ENCODE data around the gene TRAF3IP3. TPM values are rescaled to one million over a fixed set of nuclear protein-coding genes. Genes with fewer than 3 reads are reported as not detected.

TRAF3IP3 gene
- polyA plus RNA-seq, 1 donor from 2014 or later, result not detected

DNA sequence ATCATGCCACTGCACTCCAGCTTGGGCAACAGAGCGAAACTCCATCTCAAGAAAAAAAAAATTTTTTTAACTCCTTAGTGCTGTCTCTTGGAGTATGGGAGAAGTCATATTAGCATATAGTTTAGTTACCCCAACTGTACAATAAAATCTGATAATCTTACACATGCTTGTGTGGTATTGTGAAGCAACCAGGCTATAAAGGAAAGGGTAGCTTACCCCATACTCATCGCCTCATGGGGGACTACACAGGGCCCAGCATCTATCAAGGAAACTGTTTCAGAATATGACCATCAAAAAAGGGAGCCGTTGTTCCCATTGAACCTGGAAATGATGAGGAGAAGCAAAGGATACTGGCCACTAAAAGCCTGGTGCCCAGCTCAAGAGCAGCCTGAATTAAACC is 3.0 kb upstream of the TRAF3IP3 start:
- Histone ChIP-seq H2AFZ (ENCODE audit: low read depth, low read length) (no peak overlapping the region), H3K36me3 (ENCODE audit: insufficient read depth, low read length) (no peaks in the 10 kb centered on the region), H3F3A (ENCODE audit: insufficient read depth, low read length, poor library complexity, severe bottlenecking) (no peaks in the 10 kb centered on the region), H3K27me3 (ENCODE audit: insufficient read depth, low read depth, low read length) (no peaks in the 10 kb centered on the region), H3K27ac (ENCODE audit: low read length) (no peak overlapping the region), H3K9me2 (ENCODE audit: insufficient read depth, low read length) (no peaks in the 10 kb centered on the region), H3K79me2 (replicated peaks; ENCODE audit: insufficient read depth, low read length) (no peaks in the 10 kb centered on the region), H3K9me3 (ENCODE audit: low read length) (no peaks in the 10 kb centered on the region), H3K4me2 (ENCODE audit: low read length) (no peak overlapping the region), H3K4me3 (ENCODE audit: low read length) (no peak overlapping the region), H3K9ac (ENCODE audit: low read length) (no peak overlapping the region), H4K20me1 (ENCODE audit: insufficient read depth) (no peaks in the 10 kb centered on the region)
- TF ChIP-seq EZH2 (IDR thresholded peaks at IDR 0.05; ENCODE audit: borderline replicate concordance, insufficient read depth, low read length, poor library complexity, severe bottlenecking) (no peak), RAD21 (conservative IDR thresholded peaks at IDR 0.05) (no peak), EP300 (conservative IDR thresholded peaks at IDR 0.05; ENCODE audit: poor library complexity, severe bottlenecking) (no peak), SMC3 (conservative IDR thresholded peaks at IDR 0.05; ENCODE audit: poor library complexity) (no peak)
- TF ChIP-seq, protein P1, sequence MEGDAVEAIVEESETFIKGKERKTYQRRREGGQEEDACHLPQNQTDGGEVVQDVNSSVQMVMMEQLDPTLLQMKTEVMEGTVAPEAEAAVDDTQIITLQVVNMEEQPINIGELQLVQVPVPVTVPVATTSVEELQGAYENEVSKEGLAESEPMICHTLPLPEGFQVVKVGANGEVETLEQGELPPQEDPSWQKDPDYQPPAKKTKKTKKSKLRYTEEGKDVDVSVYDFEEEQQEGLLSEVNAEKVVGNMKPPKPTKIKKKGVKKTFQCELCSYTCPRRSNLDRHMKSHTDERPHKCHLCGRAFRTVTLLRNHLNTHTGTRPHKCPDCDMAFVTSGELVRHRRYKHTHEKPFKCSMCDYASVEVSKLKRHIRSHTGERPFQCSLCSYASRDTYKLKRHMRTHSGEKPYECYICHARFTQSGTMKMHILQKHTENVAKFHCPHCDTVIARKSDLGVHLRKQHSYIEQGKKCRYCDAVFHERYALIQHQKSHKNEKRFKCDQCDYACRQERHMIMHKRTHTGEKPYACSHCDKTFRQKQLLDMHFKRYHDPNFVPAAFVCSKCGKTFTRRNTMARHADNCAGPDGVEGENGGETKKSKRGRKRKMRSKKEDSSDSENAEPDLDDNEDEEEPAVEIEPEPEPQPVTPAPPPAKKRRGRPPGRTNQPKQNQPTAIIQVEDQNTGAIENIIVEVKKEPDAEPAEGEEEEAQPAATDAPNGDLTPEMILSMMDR (IDR thresholded peaks at IDR 0.05; ENCODE audit: poor library complexity, severe bottlenecking), result no peak

DNA sequence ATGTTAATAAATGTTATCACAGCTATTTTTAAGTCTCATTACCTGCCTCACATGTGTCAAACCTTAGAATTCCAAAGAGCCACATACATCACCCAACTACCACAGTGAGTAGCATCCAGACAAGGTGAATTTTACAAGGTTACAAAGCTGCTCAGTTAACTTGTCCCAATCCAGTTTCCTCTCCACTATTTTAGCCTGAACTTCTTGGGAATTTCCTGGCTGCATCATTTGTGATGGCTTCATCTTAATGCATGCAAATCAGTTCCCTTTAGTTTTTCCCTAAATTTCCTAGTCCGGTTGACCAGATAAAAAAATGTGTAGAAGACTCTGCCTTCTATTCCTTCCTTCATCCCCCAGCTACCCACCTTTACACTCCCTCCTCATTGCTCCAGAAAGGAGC is 597 bp upstream of the TRAF3IP3 start:
- H3K4me2 ChIP-seq (ENCODE audit: low read length), result no peak overlapping the region
- no peaks in the 10 kb centered on the region for H3K79me2 ChIP-seq (replicated peaks; ENCODE audit: insufficient read depth, low read length)
- TF ChIP-seq TAF1 (IDR thresholded peaks at IDR 0.05; ENCODE audit: low read depth) (no peak), RAD21 (conservative IDR thresholded peaks at IDR 0.05) (no peak), SMC3 (conservative IDR thresholded peaks at IDR 0.05; ENCODE audit: poor library complexity) (no peak), POLR2AphosphoS5 (IDR thresholded peaks at IDR 0.05) (no peak), MXI1 (conservative IDR thresholded peaks at IDR 0.05; ENCODE audit: poor library complexity, severe bottlenecking) (no peak), EP300 (conservative IDR thresholded peaks at IDR 0.05; ENCODE audit: poor library complexity, severe bottlenecking) (no peak)
- TF ChIP-seq, protein P1 (IDR thresholded peaks at IDR 0.05; ENCODE audit: poor library complexity, severe bottlenecking), result no peak
- TF ChIP-seq, protein P2, sequence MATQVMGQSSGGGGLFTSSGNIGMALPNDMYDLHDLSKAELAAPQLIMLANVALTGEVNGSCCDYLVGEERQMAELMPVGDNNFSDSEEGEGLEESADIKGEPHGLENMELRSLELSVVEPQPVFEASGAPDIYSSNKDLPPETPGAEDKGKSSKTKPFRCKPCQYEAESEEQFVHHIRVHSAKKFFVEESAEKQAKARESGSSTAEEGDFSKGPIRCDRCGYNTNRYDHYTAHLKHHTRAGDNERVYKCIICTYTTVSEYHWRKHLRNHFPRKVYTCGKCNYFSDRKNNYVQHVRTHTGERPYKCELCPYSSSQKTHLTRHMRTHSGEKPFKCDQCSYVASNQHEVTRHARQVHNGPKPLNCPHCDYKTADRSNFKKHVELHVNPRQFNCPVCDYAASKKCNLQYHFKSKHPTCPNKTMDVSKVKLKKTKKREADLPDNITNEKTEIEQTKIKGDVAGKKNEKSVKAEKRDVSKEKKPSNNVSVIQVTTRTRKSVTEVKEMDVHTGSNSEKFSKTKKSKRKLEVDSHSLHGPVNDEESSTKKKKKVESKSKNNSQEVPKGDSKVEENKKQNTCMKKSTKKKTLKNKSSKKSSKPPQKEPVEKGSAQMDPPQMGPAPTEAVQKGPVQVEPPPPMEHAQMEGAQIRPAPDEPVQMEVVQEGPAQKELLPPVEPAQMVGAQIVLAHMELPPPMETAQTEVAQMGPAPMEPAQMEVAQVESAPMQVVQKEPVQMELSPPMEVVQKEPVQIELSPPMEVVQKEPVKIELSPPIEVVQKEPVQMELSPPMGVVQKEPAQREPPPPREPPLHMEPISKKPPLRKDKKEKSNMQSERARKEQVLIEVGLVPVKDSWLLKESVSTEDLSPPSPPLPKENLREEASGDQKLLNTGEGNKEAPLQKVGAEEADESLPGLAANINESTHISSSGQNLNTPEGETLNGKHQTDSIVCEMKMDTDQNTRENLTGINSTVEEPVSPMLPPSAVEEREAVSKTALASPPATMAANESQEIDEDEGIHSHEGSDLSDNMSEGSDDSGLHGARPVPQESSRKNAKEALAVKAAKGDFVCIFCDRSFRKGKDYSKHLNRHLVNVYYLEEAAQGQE (IDR thresholded peaks at IDR 0.05; ENCODE audit: borderline replicate concordance), result no peak
- H3K9me3 ChIP-seq (ENCODE audit: low read length), result no peaks in the 10 kb centered on the region
- H3K27ac ChIP-seq (ENCODE audit: low read length), result no peak overlapping the region
- H3K27me3 ChIP-seq (ENCODE audit: insufficient read depth, low read depth, low read length), result no peaks in the 10 kb centered on the region
- no peaks in the 10 kb centered on the region for H3K36me3 ChIP-seq (ENCODE audit: insufficient read depth, low read length)
- H3K4me3 ChIP-seq (ENCODE audit: low read length), result no peak overlapping the region
- H2AFZ ChIP-seq (ENCODE audit: low read depth, low read length), result no peak overlapping the region
- H3K9ac ChIP-seq (ENCODE audit: low read length), result no peak overlapping the region
- H3F3A ChIP-seq (ENCODE audit: insufficient read depth, low read length, poor library complexity, severe bottlenecking), result no peaks in the 10 kb centered on the region
- H3K9me2 ChIP-seq (ENCODE audit: insufficient read depth, low read length), result no peaks in the 10 kb centered on the region
- no peaks in the 10 kb centered on the region for H4K20me1 ChIP-seq (ENCODE audit: insufficient read depth)

Measured in neural cell (in vitro differentiated cells).